Lung (tissue), 12 donors: ENCODE measurements around the gene TRPC4AP. TPM values are rescaled to one million over a fixed set of nuclear protein-coding genes. Genes with fewer than 3 reads are reported as not detected.

Experiments used
- ATAC-seq: fragments of 200-7000 bp; cut with Tn5 transposase; one replicate; pipeline ENCODE4 v1.9.1; 2020; ENCODE audit warnings: moderate number of reproducible peaks; ENCODE audit not compliant: insufficient read depth, low FRiP score
- DNase-seq, 3 donors: peaks; one replicate each; pipeline ENCODE4 v3.0.0-alpha.2; 2013 to 2017
- H3K27ac ChIP-seq, 2 donors: one replicate each; pipeline ENCODE4 v1.5.1; 2013; ENCODE audit warnings: mild to moderate bottlenecking in 2 of 2, moderate library complexity in 2 of 2, control low read depth in 1 of 2, inconsistent platforms in 1 of 2, low read depth in 1 of 2, low read length in 1 of 2
- H3K27me3 ChIP-seq, 3 donors: one replicate each; pipeline ENCODE4 v1.5.1; 2013; ENCODE audit warnings: low read length in 2 of 3; ENCODE audit not compliant: control insufficient read depth in 3 of 3, insufficient read depth in 3 of 3
- H3K36me3 ChIP-seq, 4 donors: one replicate each; pipeline ENCODE4 v1.5.1; 2013; ENCODE audit warnings: low read length in 4 of 4, mild to moderate bottlenecking in 1 of 4, moderate library complexity in 1 of 4; ENCODE audit not compliant: control insufficient read depth in 4 of 4, insufficient read depth in 4 of 4
- H3K4me1 ChIP-seq, 5 donors: one replicate each; pipeline ENCODE4 v1.5.1; 2013; ENCODE audit warnings: low read length in 5 of 5, mild to moderate bottlenecking in 2 of 5, moderate library complexity in 1 of 5; ENCODE audit not compliant: control insufficient read depth in 5 of 5, insufficient read depth in 5 of 5
- H3K4me3 ChIP-seq: one replicate; pipeline ENCODE4 v1.5.1; 2013; ENCODE audit warnings: mild to moderate bottlenecking, control low read depth, moderate library complexity
- H3K9ac ChIP-seq, 2 donors: one replicate each; pipeline ENCODE4 v1.5.1; 2013; ENCODE audit warnings: low read length in 2 of 2, control low read depth in 1 of 2; ENCODE audit not compliant: insufficient read depth in 1 of 2
- H3K9me3 ChIP-seq, 4 donors: one replicate each; pipeline ENCODE4 v1.5.1; 2013; ENCODE audit warnings: low read length in 3 of 4, mild to moderate bottlenecking in 1 of 4, moderate library complexity in 1 of 4; ENCODE audit not compliant: control insufficient read depth in 4 of 4, insufficient read depth in 3 of 4
- WGBS, 2 donors: extraction: QIAGEN DNeasy Blood & Tissue Kit; methylation state at CpG; one replicate each; pipeline ENCODE4 v1.1.7; 2013; 5-methylcytosine and 5-hydroxymethylcytosine counted together
- polyA plus RNA-seq, 2 donors: library from polyadenylated mRNA; stranded (reverse); fragments of 200-250 nt; gene quantifications; one replicate each; pipeline ENCODE4 v1.2.1, GENCODE V29; 2013
- total RNA-seq, 2 donors: library from RNA; depleted of rRNA in 1 of 2; stranded (reverse); fragments of >200 nt in 1 of 2; gene quantifications; one replicate each; pipeline ENCODE4 v1.2.1, GENCODE V29; 2014 to 2021
- TF ChIP-seq, protein P1 (sequence below): IDR thresholded peaks from 2 replicates; pipeline ENCODE4 v1.5.1; 2012; ENCODE audit warnings: mild to moderate bottlenecking; ENCODE audit errors: control extremely low read depth, extremely low read depth
- donor health status: control.
- donor health status: control.
- donor health status: Bipolar disorder and iron deficiency.
- donor health status: healthy.
- donor health status: DM: yes; HTN: yes; CAD: no.

TRPC4AP gene
- total and polyA plus RNA-seq, 4 donors, result 37.6 to 62.5 (median 50.2) TPM

DNA sequence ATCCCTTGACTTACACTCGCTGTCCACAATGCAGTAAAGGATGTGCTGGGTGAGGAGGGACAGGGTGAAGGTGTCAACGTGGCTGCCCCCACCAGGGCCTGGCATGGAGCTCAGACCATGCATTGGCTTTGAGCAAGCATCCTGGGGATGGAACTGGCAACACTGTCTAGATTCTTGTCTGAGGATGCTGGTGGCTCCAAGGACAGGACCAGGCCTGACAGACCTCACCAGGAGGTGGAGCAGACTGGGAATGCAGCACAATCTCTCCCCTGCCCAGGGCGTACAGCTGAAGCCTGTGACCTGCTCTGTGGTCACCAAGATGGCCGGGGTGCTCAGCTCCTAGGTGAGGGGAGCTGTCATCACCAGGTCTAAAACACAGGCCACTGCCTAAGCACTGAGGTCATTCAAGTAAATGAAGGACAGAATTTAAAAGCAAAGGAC, 86.1 kb downstream of the TRPC4AP start:
- Histone ChIP-seq H3K27me3 (no peaks in the 10 kb centered on the region), H3K27ac (no peak overlapping the region), H3K9me3 (no peaks in the 10 kb centered on the region), H3K4me1 (no peaks in the 10 kb centered on the region), H3K4me3 (no peak overlapping the region), H3K36me3 (peaks cover 24 to 89% (median 56%) of the 10 kb centered on the region in 4 donors), H3K9ac (no peak overlapping the region)
- DNase-seq (peak in 1 of 3 donors; percentile 6), ATAC-seq (no peak)
- TF ChIP-seq, protein P1, sequence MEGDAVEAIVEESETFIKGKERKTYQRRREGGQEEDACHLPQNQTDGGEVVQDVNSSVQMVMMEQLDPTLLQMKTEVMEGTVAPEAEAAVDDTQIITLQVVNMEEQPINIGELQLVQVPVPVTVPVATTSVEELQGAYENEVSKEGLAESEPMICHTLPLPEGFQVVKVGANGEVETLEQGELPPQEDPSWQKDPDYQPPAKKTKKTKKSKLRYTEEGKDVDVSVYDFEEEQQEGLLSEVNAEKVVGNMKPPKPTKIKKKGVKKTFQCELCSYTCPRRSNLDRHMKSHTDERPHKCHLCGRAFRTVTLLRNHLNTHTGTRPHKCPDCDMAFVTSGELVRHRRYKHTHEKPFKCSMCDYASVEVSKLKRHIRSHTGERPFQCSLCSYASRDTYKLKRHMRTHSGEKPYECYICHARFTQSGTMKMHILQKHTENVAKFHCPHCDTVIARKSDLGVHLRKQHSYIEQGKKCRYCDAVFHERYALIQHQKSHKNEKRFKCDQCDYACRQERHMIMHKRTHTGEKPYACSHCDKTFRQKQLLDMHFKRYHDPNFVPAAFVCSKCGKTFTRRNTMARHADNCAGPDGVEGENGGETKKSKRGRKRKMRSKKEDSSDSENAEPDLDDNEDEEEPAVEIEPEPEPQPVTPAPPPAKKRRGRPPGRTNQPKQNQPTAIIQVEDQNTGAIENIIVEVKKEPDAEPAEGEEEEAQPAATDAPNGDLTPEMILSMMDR, result no peak
- 88 to 91% methylated on average over 4 of the region's 4 CpGs for WGBS, 2 donors

DNA sequence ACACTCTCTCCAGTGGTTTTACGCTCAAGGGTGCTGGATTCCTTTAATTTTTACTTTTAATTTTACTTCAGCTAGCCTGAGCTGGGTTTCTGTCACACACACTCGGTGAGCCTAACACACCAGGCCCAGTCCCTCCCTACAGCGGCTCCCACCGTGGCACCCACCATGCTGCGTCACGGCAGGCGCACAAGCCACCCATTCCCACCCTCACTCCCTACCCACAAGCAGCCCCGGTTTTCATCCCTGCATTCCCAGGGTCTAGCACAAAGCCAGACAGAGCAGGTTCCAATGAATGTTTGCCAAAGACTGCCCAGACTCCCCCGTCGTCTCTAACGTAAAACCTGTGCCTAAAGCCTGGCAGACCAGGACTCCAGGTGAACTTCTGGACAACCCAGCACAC, 86.6 kb downstream of the TRPC4AP start:
- no peak overlapping the region for H3K4me3 ChIP-seq
- 85 to 93% methylated on average over 11 of the region's 11 CpGs for WGBS, 2 donors
- H3K9me3 ChIP-seq, result no peaks in the 10 kb centered on the region
- peak in 1 of 3 donors; percentile 4 for DNase-seq
- H3K9ac ChIP-seq, result no peak overlapping the region
- no peak overlapping the region for H3K27ac ChIP-seq
- no peaks in the 10 kb centered on the region for H3K27me3 ChIP-seq
- peaks cover 24 to 91% (median 51%) of the 10 kb centered on the region in 4 donors for H3K36me3 ChIP-seq
- no peak for ATAC-seq
- TF ChIP-seq, protein P1, result no peak
- H3K4me1 ChIP-seq, result no peaks in the 10 kb centered on the region

GRCh38 chr20:35005463-35005961, 87.1 kb downstream of the TRPC4AP start:
- Histone ChIP-seq H3K9ac (no peak overlapping the region), H3K4me1 (no peaks in the 10 kb centered on the region), H3K27me3 (no peaks in the 10 kb centered on the region), H3K4me3 (no peak overlapping the region), H3K36me3 (peaks cover 24 to 92% (median 53%) of the 10 kb centered on the region in 4 donors), H3K27ac (no peak overlapping the region), H3K9me3 (no peaks in the 10 kb centered on the region)
- DNase-seq (no peak), ATAC-seq (no peak)
- 90 to 93% methylated on average over 7 of the region's 7 CpGs for WGBS, 2 donors
- TF ChIP-seq, protein P1, result no peak
